Heart left ventricle (tissue), 13 donors: ENCODE results near the gene ZP1.

Experiments
- POLR2A ChIP-seq, 2 donors: fragments of 450-650 bp; IDR thresholded peaks; one replicate each; pipeline ENCODE4 v1.6.1; 2017; ENCODE audit warnings: antibody characterized with exemption in 2 of 2, mild to moderate bottlenecking in 2 of 2, moderate library complexity in 2 of 2
- TF ChIP-seq, protein P1 (sequence below), 12 donors: fragments of 200-600 bp; sonication (generic) in 4 of 12; IDR thresholded peaks; one replicate each; pipeline versions ENCODE4 v1.5.0 to v1.8.0; 2018 to 2022; ENCODE audit warnings: antibody characterized with exemption in 12 of 12, mild to moderate bottlenecking in 5 of 12
- donor health status: ischemic (EF 13 %, LVEDD 7.1; RV severe dilation, severe dysfunction).
- donor health status: DM: no; HTN: yes; CAD: no.
- donor health status: DM: no; HTN: no; CAD: no.
- donor health status: ischemic (EF 25% LVEDD 6.9; RV normal size, moderate dysfunction).
- donor health status: ischemic (EF 25% LVEDD 5.7; RV mildly dilated, moderate dysfunction).
- donor health status: ischemic (EF 35%, LVEDD 5.7; RV mildly dilated, moderate dysfunction).
- donor health status: nonischemic (EF 11% LVEDD 7.7; RV severe dilation, severe dysfunction).
- donor health status: DM: yes; HTN: yes; CAD: no.
- donor health status: PGD.
- donor health status: ischemic (EF 29% LVEDD 5.4; RV normal size, mild dysfunction).
- donor health status: nonischemic (EF 23%, LVEDD 6.1; RV moderate dilation, normal function).

DNA sequence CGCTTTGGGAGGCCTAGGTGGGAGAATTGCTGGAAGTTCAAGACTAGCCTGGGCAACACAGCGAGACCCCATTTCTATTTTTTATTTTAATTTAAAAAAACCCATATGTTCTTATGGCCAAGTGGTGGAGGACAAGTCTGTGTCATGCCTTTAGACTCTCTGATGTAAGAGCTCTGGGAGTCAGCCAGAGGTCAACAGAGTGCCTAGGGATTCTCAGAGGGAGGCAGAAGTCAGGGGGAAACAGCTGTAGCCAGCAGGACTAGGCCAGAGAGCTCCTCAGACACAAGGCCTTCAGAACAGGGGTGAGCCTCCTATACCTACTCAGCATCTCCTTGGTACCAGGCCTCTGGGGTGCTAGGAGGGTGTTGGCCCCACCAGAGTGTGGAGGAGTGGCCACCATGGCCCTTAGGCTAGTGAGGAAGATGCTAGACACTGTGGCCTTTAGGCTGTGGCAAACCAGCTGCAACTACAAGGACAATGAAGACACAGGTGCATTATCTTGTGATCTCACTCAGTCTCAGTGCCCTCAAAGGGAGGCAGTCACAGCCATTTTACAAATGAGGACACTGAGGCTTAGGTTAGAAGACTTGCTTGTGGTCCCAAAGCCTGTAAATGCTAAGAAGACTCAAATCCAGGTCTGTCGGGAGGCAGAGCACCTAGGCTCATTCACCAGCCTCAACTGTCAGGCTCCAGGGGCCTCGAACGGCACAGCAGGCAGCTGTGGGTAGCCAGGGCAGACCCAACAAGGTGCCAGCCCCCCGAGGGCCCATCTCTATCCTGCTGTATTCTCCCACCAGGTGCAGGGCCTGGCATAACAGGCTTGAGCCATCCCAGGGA lies 5.0 kb downstream of the ZP1 start:
- no peak for TF ChIP-seq POLR2A (IDR thresholded peaks at IDR 0.05)
- TF ChIP-seq, protein P1, sequence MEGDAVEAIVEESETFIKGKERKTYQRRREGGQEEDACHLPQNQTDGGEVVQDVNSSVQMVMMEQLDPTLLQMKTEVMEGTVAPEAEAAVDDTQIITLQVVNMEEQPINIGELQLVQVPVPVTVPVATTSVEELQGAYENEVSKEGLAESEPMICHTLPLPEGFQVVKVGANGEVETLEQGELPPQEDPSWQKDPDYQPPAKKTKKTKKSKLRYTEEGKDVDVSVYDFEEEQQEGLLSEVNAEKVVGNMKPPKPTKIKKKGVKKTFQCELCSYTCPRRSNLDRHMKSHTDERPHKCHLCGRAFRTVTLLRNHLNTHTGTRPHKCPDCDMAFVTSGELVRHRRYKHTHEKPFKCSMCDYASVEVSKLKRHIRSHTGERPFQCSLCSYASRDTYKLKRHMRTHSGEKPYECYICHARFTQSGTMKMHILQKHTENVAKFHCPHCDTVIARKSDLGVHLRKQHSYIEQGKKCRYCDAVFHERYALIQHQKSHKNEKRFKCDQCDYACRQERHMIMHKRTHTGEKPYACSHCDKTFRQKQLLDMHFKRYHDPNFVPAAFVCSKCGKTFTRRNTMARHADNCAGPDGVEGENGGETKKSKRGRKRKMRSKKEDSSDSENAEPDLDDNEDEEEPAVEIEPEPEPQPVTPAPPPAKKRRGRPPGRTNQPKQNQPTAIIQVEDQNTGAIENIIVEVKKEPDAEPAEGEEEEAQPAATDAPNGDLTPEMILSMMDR (IDR thresholded peaks at IDR 0.05) = no peak
